ENCODE measurements around the gene ZEB2. TPM values are rescaled to one million over a fixed set of nuclear protein-coding genes. Genes with fewer than 3 reads are reported as not detected.

The ZEB2 gene
- total RNA-seq, 1 donor from 2014 or later = 0.26 TPM

DNA sequence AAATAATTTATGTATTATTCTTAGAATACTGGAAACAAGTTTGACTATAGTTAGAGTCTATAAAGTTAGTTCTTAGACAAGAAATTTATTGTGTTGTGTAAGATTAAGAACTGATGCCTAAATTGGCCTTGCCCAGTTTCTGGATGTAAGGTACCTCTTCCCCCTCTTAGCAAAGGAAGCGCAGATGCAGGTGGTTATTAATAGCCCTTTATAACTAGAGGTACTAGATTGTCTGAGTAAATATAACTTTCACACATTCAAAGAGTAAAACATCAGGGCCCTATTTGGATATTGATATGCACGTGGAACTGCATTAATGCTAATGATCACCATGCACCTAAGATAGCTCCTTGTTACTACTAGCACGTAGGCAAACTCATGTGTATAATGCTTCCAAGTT, 100.7 kb downstream of the ZEB2 start:
- Histone ChIP-seq H3K4me3 (ENCODE audit: low read depth, low read length) (no peak overlapping the region), H3K36me3 (ENCODE audit: control insufficient read depth, insufficient read depth, low read length) (no peaks in the 10 kb centered on the region), H3K27me3 (ENCODE audit: control insufficient read depth, insufficient read depth, low read length) (no peaks in the 10 kb centered on the region)
- TF ChIP-seq, protein P1, sequence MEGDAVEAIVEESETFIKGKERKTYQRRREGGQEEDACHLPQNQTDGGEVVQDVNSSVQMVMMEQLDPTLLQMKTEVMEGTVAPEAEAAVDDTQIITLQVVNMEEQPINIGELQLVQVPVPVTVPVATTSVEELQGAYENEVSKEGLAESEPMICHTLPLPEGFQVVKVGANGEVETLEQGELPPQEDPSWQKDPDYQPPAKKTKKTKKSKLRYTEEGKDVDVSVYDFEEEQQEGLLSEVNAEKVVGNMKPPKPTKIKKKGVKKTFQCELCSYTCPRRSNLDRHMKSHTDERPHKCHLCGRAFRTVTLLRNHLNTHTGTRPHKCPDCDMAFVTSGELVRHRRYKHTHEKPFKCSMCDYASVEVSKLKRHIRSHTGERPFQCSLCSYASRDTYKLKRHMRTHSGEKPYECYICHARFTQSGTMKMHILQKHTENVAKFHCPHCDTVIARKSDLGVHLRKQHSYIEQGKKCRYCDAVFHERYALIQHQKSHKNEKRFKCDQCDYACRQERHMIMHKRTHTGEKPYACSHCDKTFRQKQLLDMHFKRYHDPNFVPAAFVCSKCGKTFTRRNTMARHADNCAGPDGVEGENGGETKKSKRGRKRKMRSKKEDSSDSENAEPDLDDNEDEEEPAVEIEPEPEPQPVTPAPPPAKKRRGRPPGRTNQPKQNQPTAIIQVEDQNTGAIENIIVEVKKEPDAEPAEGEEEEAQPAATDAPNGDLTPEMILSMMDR (IDR thresholded peaks at IDR 0.05; ENCODE audit: insufficient read depth, low read length, severe bottlenecking) = no peak
- DNase-seq (ENCODE audit: low read depth) (no peak), FAIRE-seq (no peak)

DNA sequence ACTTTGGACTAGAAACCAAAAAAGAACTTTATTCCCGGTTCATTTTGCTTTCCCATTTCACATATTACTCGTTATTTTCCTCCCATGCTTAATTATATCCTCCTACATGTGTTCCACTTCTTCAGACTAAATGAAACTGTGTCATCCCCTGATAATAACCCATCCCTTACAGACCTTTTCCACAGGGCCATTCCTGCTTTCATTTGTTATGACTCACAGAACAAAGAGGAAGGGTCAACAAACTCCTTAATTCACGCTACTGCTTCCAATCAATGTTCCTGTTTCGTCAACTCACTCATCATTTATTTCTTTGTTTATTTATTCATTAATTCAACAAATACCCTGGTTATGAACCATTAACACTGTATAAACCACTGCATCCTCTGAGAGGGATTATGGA, 104.5 kb downstream of the ZEB2 start:
- Histone ChIP-seq H3K4me3 (ENCODE audit: low read depth, low read length) (no peak overlapping the region), H3K27me3 (ENCODE audit: control insufficient read depth, insufficient read depth, low read length) (no peaks in the 10 kb centered on the region), H3K36me3 (ENCODE audit: control insufficient read depth, insufficient read depth, low read length) (no peaks in the 10 kb centered on the region)
- DNase-seq (ENCODE audit: low read depth) = no peak
- FAIRE-seq = no peak
- TF ChIP-seq, protein P1 (IDR thresholded peaks at IDR 0.05; ENCODE audit: insufficient read depth, low read length, severe bottlenecking) = no peak

DNA sequence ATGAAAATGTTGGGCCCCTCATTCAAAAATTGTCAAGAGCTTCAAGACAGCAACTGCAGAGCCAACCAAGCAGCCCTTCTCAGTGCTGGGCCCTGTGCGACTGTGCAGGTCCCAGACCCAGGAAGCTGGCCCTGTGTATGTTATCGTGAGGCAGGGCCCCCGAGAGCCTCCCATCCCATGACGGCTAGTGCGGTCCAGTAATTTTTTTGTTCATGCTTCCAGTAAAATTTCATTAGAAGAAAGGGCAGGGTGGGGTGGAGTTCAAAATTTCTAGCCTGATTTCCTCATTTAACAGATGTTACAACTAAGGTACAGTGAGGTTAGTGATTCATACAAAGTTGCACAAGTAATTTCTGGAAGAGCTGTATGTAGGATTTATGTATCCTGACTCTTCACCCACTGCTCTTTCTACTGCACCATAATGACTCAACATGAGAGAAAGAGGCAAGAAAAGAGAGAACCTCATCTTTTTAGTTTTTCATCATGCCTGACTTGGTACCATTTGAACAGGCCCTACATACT, 105.5 kb downstream of the ZEB2 start:
- H3K36me3 ChIP-seq (ENCODE audit: control insufficient read depth, insufficient read depth, low read length) = no peaks in the 10 kb centered on the region
- no peaks in the 10 kb centered on the region for H3K27me3 ChIP-seq (ENCODE audit: control insufficient read depth, insufficient read depth, low read length)
- TF ChIP-seq, protein P1 (IDR thresholded peaks at IDR 0.05; ENCODE audit: insufficient read depth, low read length, severe bottlenecking) = no peak
- no peak overlapping the region for H3K4me3 ChIP-seq (ENCODE audit: low read depth, low read length)
- FAIRE-seq = no peak
- peak; percentile 92 for DNase-seq (ENCODE audit: low read depth)

DNA sequence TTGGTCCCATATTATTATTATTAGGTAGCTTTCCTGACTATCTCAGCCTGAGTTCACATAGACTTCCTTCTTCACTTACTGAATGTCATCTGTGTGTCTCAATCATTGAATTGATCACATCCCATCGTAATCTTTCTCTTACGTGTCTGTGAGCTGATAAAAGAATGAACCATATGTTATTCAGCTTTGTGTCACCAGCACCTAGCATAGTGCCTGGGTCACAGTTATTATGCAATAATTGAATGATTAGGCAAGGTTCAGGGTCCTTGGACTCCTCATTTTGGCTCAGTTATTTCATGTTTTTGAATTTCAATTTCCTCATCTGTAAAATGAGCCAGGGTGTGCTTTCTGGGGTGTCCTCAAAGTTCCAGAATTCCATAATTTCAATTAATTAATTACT, 107.2 kb downstream of the ZEB2 start:
- no peaks in the 10 kb centered on the region for H3K27me3 ChIP-seq (ENCODE audit: control insufficient read depth, insufficient read depth, low read length)
- TF ChIP-seq, protein P1 (IDR thresholded peaks at IDR 0.05; ENCODE audit: insufficient read depth, low read length, severe bottlenecking) = no peak
- H3K36me3 ChIP-seq (ENCODE audit: control insufficient read depth, insufficient read depth, low read length) = no peaks in the 10 kb centered on the region
- DNase-seq (ENCODE audit: low read depth) (peak; percentile 12), FAIRE-seq (no peak)
- no peak overlapping the region for H3K4me3 ChIP-seq (ENCODE audit: low read depth, low read length)

DNA sequence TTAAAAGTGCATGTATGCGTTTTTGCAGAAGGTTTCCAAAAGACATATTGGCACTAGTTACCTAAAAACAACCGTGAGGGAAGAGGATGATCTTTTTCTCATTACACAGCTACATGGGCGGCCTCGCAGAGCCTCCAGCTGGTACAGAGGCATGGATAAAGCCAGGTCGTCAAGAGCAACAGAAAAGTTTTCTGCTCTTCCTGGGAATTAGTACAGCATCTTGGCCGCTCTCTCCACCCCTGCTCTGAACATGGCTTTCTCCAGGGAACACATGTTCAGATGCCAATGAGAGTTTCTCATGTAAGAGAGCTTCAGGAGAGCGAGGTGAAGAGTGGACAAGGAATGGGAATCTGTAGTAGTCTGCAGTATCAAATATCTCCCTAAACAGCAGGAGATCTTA, 108.4 kb downstream of the ZEB2 start:
- TF ChIP-seq, protein P1 (IDR thresholded peaks at IDR 0.05; ENCODE audit: insufficient read depth, low read length, severe bottlenecking) = no peak
- H3K36me3 ChIP-seq (ENCODE audit: control insufficient read depth, insufficient read depth, low read length) = no peaks in the 10 kb centered on the region
- DNase-seq (ENCODE audit: low read depth) = no peak
- H3K27me3 ChIP-seq (ENCODE audit: control insufficient read depth, insufficient read depth, low read length) = no peaks in the 10 kb centered on the region
- no peak overlapping the region for H3K4me3 ChIP-seq (ENCODE audit: low read depth, low read length)
- no peak for FAIRE-seq

DNA sequence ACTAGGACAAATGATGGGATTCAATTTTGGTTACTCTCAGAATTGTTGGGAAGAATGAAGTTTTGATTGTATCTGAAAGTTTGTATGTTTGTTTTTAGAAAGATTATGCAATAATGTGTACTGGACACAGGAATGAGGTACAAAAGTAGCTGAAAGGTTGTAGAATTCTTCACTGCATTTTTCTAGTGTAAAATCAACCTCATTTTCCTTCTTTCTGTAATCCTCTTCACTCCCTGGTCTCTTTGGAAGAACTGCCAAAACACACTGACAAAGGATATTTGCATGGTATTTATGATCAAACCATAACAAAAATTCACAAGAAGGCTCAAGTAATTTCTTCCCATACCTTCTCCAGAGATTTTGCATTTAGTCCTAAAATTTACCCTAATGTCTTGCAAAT, 110.7 kb downstream of the ZEB2 start:
- FAIRE-seq (no peak), DNase-seq (ENCODE audit: low read depth) (no peak)
- Histone ChIP-seq H3K27me3 (ENCODE audit: control insufficient read depth, insufficient read depth, low read length) (no peaks in the 10 kb centered on the region), H3K36me3 (ENCODE audit: control insufficient read depth, insufficient read depth, low read length) (no peaks in the 10 kb centered on the region), H3K4me3 (ENCODE audit: low read depth, low read length) (no peak overlapping the region)
- TF ChIP-seq, protein P1 (IDR thresholded peaks at IDR 0.05; ENCODE audit: insufficient read depth, low read length, severe bottlenecking) = no peak

All from bronchial epithelial cell (primary cell).